ENCODE results near the gene FBXW4.

Gene FBXW4

GRCh38 chr10:101696632-101697031, 1.7 kb upstream of the FBXW4 start:
- H3K23ac ChIP-seq (ENCODE audit: low read depth, low read length, poor library complexity): no peak overlapping the region
- H3K9me3 ChIP-seq (replicated peaks in 1 of 2; ENCODE audit: control insufficient read depth in 2 of 2, insufficient read depth in 1 of 2, low read depth in 1 of 2, low read length in 2 of 2): peaks cover 0 to 6% of the 10 kb centered on the region in 2 donors
- H3K79me1 ChIP-seq (ENCODE audit: low read depth, low read length): peaks cover 2% of the 10 kb centered on the region
- no peak overlapping the region for H3K27ac ChIP-seq (replicated peaks; ENCODE audit: low read length)
- no CpG with 5 or more reads among the region's 3 CpGs for WGBS, 2 donors (ENCODE audit: extremely low coverage in 2 of 2, insufficient read length in 2 of 2, insufficient replicate concordance in 1 of 2)
- H2BK5ac ChIP-seq (ENCODE audit: low read length): no peak overlapping the region
- no peak overlapping the region for H3K18ac ChIP-seq (ENCODE audit: low read length)
- no peak overlapping the region for H2BK120ac ChIP-seq (ENCODE audit: low read depth, low read length)
- H2AFZ ChIP-seq (ENCODE audit: low read length): no peak overlapping the region
- no peak overlapping the region for H3K4me3 ChIP-seq (ENCODE audit: low read length in 2 of 2)
- H2AK5ac ChIP-seq (ENCODE audit: low read depth, low read length): no peak overlapping the region
- no peak overlapping the region for H3K14ac ChIP-seq (ENCODE audit: low read length)
- H3K4me1 ChIP-seq (ENCODE audit: control insufficient read depth in 2 of 2, insufficient read depth in 1 of 2, low read depth in 1 of 2, low read length in 2 of 2): peaks cover 0 to 6% of the 10 kb centered on the region in 2 donors
- H2BK15ac ChIP-seq (ENCODE audit: low read length): no peak overlapping the region
- peaks cover 0 to 54% (median 0%) of the 10 kb centered on the region in 3 experiments for H3K27me3 ChIP-seq (ENCODE audit: control insufficient read depth in 3 of 3, insufficient read depth in 3 of 3, low read depth in 1 of 3, low read length in 3 of 3)
- H3K9ac ChIP-seq (ENCODE audit: low read depth, low read length, poor library complexity): no peak overlapping the region
- no peak overlapping the region for H2BK12ac ChIP-seq (ENCODE audit: low read length)
- no peak overlapping the region for H4K8ac ChIP-seq (ENCODE audit: low read depth, low read length)
- no peak for DNase-seq (ENCODE audit: low spot score)
- no peak overlapping the region for H3K4me2 ChIP-seq (ENCODE audit: insufficient read depth, low read length, poor library complexity, severe bottlenecking)
- H4K91ac ChIP-seq (ENCODE audit: low read depth, low read length, poor library complexity): no peak overlapping the region
- no peaks in the 10 kb centered on the region for H3K36me3 ChIP-seq (replicated peaks in 1 of 2; ENCODE audit: control insufficient read depth in 2 of 2, insufficient read depth in 2 of 2, low read length in 2 of 2)
- no peak overlapping the region for H3K4ac ChIP-seq (ENCODE audit: low read length)

DNA sequence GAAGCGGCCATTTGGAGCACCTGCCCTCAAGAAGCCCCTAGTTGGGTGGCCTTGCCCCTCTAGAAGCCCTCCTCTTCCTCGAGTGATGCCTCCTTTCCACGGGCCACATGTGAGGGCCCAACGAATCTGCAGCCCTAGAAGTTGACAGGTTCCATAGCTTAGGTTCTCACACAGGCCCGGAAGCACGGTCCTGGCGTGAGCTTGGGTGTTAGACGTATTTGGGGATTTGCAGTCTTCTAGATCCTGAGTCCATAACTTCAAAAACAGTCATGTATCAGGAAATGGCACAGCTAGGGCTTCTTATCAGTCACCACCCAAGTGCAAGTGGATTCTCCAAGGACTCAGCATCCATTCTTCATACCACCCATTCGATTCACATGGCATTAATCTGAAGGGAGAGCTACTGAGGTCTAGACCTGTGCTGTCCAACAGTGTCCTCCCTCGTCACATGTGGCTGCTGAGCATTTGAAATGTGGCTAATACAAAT, 477 bp upstream of the FBXW4 start:
- no peak overlapping the region for H3K4ac ChIP-seq (ENCODE audit: low read length)
- H3K36me3 ChIP-seq (replicated peaks in 1 of 2; ENCODE audit: control insufficient read depth in 2 of 2, insufficient read depth in 2 of 2, low read length in 2 of 2): no peaks in the 10 kb centered on the region
- peak overlapping the region; percentile 86 for H4K8ac ChIP-seq (ENCODE audit: low read depth, low read length)
- WGBS, 2 donors (ENCODE audit: extremely low coverage in 2 of 2, insufficient read length in 2 of 2, insufficient replicate concordance in 1 of 2): no CpG with 5 or more reads among the region's 10 CpGs
- H3K9me3 ChIP-seq (replicated peaks in 1 of 2; ENCODE audit: control insufficient read depth in 2 of 2, insufficient read depth in 1 of 2, low read depth in 1 of 2, low read length in 2 of 2): peaks cover 0 to 6% of the 10 kb centered on the region in 2 donors
- H3K18ac ChIP-seq (ENCODE audit: low read length): peak overlapping the region; percentile 100
- peak overlapping the region; percentile 78 for H3K23ac ChIP-seq (ENCODE audit: low read depth, low read length, poor library complexity)
- no peak overlapping the region for H2BK5ac ChIP-seq (ENCODE audit: low read length)
- peak overlapping the region; percentile 37 for H2BK15ac ChIP-seq (ENCODE audit: low read length)
- peak overlapping the region; percentile 85 for H3K4me2 ChIP-seq (ENCODE audit: insufficient read depth, low read length, poor library complexity, severe bottlenecking)
- peaks cover 0 to 8% of the 10 kb centered on the region in 2 donors for H3K4me1 ChIP-seq (ENCODE audit: control insufficient read depth in 2 of 2, insufficient read depth in 1 of 2, low read depth in 1 of 2, low read length in 2 of 2)
- H2AFZ ChIP-seq (ENCODE audit: low read length): peak overlapping the region; percentile 85
- H3K27ac ChIP-seq (replicated peaks; ENCODE audit: low read length): no peak overlapping the region
- H2BK120ac ChIP-seq (ENCODE audit: low read depth, low read length): peak overlapping the region; percentile 85
- no peak overlapping the region for H3K14ac ChIP-seq (ENCODE audit: low read length)
- peak overlapping the region; percentile 54 for H2AK5ac ChIP-seq (ENCODE audit: low read depth, low read length)
- no peak overlapping the region for H4K91ac ChIP-seq (ENCODE audit: low read depth, low read length, poor library complexity)
- H3K27me3 ChIP-seq (ENCODE audit: control insufficient read depth in 3 of 3, insufficient read depth in 3 of 3, low read depth in 1 of 3, low read length in 3 of 3): peaks cover 0 to 65% (median 0%) of the 10 kb centered on the region in 3 experiments
- no peak for DNase-seq (ENCODE audit: low spot score)
- H3K9ac ChIP-seq (ENCODE audit: low read depth, low read length, poor library complexity): no peak overlapping the region
- H3K4me3 ChIP-seq (ENCODE audit: low read length in 2 of 2): no peak overlapping the region
- H2BK12ac ChIP-seq (ENCODE audit: low read length): no peak overlapping the region
- peaks cover 2% of the 10 kb centered on the region for H3K79me1 ChIP-seq (ENCODE audit: low read depth, low read length)

- peaks cover 2% of the 10 kb centered on the region for H3K79me1 ChIP-seq (ENCODE audit: low read depth, low read length)
- H3K36me3 ChIP-seq (replicated peaks in 1 of 2; ENCODE audit: control insufficient read depth in 2 of 2, insufficient read depth in 2 of 2, low read length in 2 of 2): no peaks in the 10 kb centered on the region
- H4K91ac ChIP-seq (ENCODE audit: low read depth, low read length, poor library complexity): peak overlapping the region; percentile 100
- peak overlapping the region; percentile 85 for H3K4me2 ChIP-seq (ENCODE audit: insufficient read depth, low read length, poor library complexity, severe bottlenecking)
- peaks cover 0 to 8% of the 10 kb centered on the region in 2 donors for H3K4me1 ChIP-seq (ENCODE audit: control insufficient read depth in 2 of 2, insufficient read depth in 1 of 2, low read depth in 1 of 2, low read length in 2 of 2)
- H3K27me3 ChIP-seq (ENCODE audit: control insufficient read depth in 3 of 3, insufficient read depth in 3 of 3, low read depth in 1 of 3, low read length in 3 of 3): peaks cover 0 to 78% (median 0%) of the 10 kb centered on the region in 3 experiments
- H3K23ac ChIP-seq (ENCODE audit: low read depth, low read length, poor library complexity): peak overlapping the region; percentile 78
- peak overlapping the region; percentile 54 for H2AK5ac ChIP-seq (ENCODE audit: low read depth, low read length)
- H3K9me3 ChIP-seq (replicated peaks in 1 of 2; ENCODE audit: control insufficient read depth in 2 of 2, insufficient read depth in 1 of 2, low read depth in 1 of 2, low read length in 2 of 2): peaks cover 0 to 6% of the 10 kb centered on the region in 2 donors
- H3K14ac ChIP-seq (ENCODE audit: low read length): peak overlapping the region; percentile 97
- peak overlapping the region; percentile 44 to 85 for H3K4me3 ChIP-seq (ENCODE audit: low read length in 2 of 2)
- peak overlapping the region; percentile 85 for H2BK120ac ChIP-seq (ENCODE audit: low read depth, low read length)
- peak overlapping the region; percentile 97 for H3K9ac ChIP-seq (ENCODE audit: low read depth, low read length, poor library complexity)
- peak overlapping the region; percentile 86 for H4K8ac ChIP-seq (ENCODE audit: low read depth, low read length)
- peak overlapping the region; percentile 100 for H3K4ac ChIP-seq (ENCODE audit: low read length)
- H2BK15ac ChIP-seq (ENCODE audit: low read length): peak overlapping the region; percentile 97
- peak overlapping the region; percentile 100 for H2BK5ac ChIP-seq (ENCODE audit: low read length)
- peak overlapping the region; percentile 59 for H2BK12ac ChIP-seq (ENCODE audit: low read length)
- H3K18ac ChIP-seq (ENCODE audit: low read length): peak overlapping the region; percentile 100
- DNase-seq (ENCODE audit: low spot score): peak; percentile 61
- peak overlapping the region; percentile 82 for H3K27ac ChIP-seq (replicated peaks; ENCODE audit: low read length)
- WGBS, 2 donors (ENCODE audit: extremely low coverage in 2 of 2, insufficient read length in 2 of 2, insufficient replicate concordance in 1 of 2): no CpG with 5 or more reads among the region's 63 CpGs
- H2AFZ ChIP-seq (ENCODE audit: low read length): peak overlapping the region; percentile 85
These were observed 844 bp downstream of the FBXW4 start for GRCh38 chr10:101693978-101694673.

DNA sequence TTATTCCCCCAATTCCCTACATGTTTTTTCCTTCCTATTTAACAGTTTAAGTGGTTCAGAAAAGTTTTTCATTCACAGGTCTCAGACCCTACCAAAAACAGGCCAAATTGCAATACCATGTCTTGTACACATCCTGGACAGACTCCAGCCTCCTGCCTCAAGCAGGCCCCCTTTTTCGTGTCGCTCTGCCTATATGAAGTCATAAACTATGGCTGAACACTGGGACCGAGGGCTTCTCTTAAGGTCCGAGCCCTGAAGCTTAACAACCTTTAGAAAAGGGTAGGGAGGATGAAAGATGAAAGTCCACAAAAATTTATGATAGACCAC, 1.4 kb downstream of the FBXW4 start:
- Histone ChIP-seq H3K4me2 (ENCODE audit: insufficient read depth, low read length, poor library complexity, severe bottlenecking) (peak overlapping the region; percentile 85), H3K4me1 (ENCODE audit: control insufficient read depth in 2 of 2, insufficient read depth in 1 of 2, low read depth in 1 of 2, low read length in 2 of 2) (peaks cover 0 to 8% of the 10 kb centered on the region in 2 donors)

More for the DNA sequence above, 1.4 kb downstream of the FBXW4 start:
- H4K8ac ChIP-seq (ENCODE audit: low read depth, low read length): no peak overlapping the region
- H3K27me3 ChIP-seq (ENCODE audit: control insufficient read depth in 3 of 3, insufficient read depth in 3 of 3, low read depth in 1 of 3, low read length in 3 of 3): peaks cover 0 to 83% (median 0%) of the 10 kb centered on the region in 3 experiments
- H3K14ac ChIP-seq (ENCODE audit: low read length): no peak overlapping the region
- DNase-seq (ENCODE audit: low spot score): no peak
- H2BK12ac ChIP-seq (ENCODE audit: low read length): no peak overlapping the region
- H3K9me3 ChIP-seq (replicated peaks in 1 of 2; ENCODE audit: control insufficient read depth in 2 of 2, insufficient read depth in 1 of 2, low read depth in 1 of 2, low read length in 2 of 2): peaks cover 0 to 6% of the 10 kb centered on the region in 2 donors
- no peak overlapping the region for H2BK15ac ChIP-seq (ENCODE audit: low read length)
- H2AK5ac ChIP-seq (ENCODE audit: low read depth, low read length): no peak overlapping the region
- no peaks in the 10 kb centered on the region for H3K36me3 ChIP-seq (replicated peaks in 1 of 2; ENCODE audit: control insufficient read depth in 2 of 2, insufficient read depth in 2 of 2, low read length in 2 of 2)
- H2BK120ac ChIP-seq (ENCODE audit: low read depth, low read length): no peak overlapping the region
- no CpG with 5 or more reads among the region's 4 CpGs for WGBS, 2 donors (ENCODE audit: extremely low coverage in 2 of 2, insufficient read length in 2 of 2, insufficient replicate concordance in 1 of 2)
- peaks cover 2% of the 10 kb centered on the region for H3K79me1 ChIP-seq (ENCODE audit: low read depth, low read length)
- H3K4me3 ChIP-seq (ENCODE audit: low read length in 2 of 2): peak overlapping the region; percentile 44 to 85
- peak overlapping the region; percentile 70 for H3K18ac ChIP-seq (ENCODE audit: low read length)
- H3K9ac ChIP-seq (ENCODE audit: low read depth, low read length, poor library complexity): no peak overlapping the region
- H3K4ac ChIP-seq (ENCODE audit: low read length): no peak overlapping the region
- H4K91ac ChIP-seq (ENCODE audit: low read depth, low read length, poor library complexity): no peak overlapping the region
- H3K27ac ChIP-seq (replicated peaks; ENCODE audit: low read length): peak overlapping the region; percentile 82
- peak overlapping the region; percentile 85 for H2AFZ ChIP-seq (ENCODE audit: low read length)
- no peak overlapping the region for H3K23ac ChIP-seq (ENCODE audit: low read depth, low read length, poor library complexity)
- H2BK5ac ChIP-seq (ENCODE audit: low read length): peak overlapping the region; percentile 100

Measured in neuronal stem cell (in vitro differentiated cells).